Spleen (tissue), 11 donors: ENCODE results near the gene ALDH1L1. TPM values are rescaled to one million over a fixed set of nuclear protein-coding genes. Genes with fewer than 3 reads are reported as not detected.

Source experiments
- DNase-seq: peaks from one replicate; pipeline ENCODE4 v3.0.0-alpha.2; 2020
- H3K27ac ChIP-seq, 8 donors: fragments of 200-600 bp; sonication (generic) in 7 of 8; 1 replicate in 4 of 8; 2 replicates in 4 of 8; pipeline versions ENCODE4 v1.5.0 to v1.8.0; 2016 to 2021; ENCODE audit warnings: inconsistent platforms in 4 of 8, mild to moderate bottlenecking in 4 of 8, moderate library complexity in 1 of 8
- H3K27me3 ChIP-seq, 7 donors: fragments of 200-600 bp; sonication (generic) in 6 of 7; replicated peaks in 1 of 7; 1 replicate in 4 of 7; 2 replicates in 3 of 7; pipeline versions ENCODE4 v1.5.0 to v1.8.0; 2016 to 2021; ENCODE audit warnings: inconsistent platforms in 3 of 7, mild to moderate bottlenecking in 1 of 7
- H3K36me3 ChIP-seq, 6 donors: fragments of 200-600 bp; sonication (generic) in 5 of 6; 1 replicate in 4 of 6; 2 replicates in 2 of 6; pipeline versions ENCODE4 v1.5.0 to v1.8.0; 2016 to 2021; ENCODE audit warnings: inconsistent platforms in 2 of 6
- H3K4me1 ChIP-seq, 6 donors: fragments of 200-600 bp; sonication (generic) in 5 of 6; 1 replicate in 3 of 6; 2 replicates in 3 of 6; pipeline versions ENCODE4 v1.5.0 to v1.8.0; 2016 to 2021; ENCODE audit warnings: inconsistent platforms in 3 of 6
- H3K4me3 ChIP-seq, 8 donors: fragments of 200-600 bp; sonication (generic) in 7 of 8; 1 replicate in 4 of 8; 2 replicates in 4 of 8; pipeline versions ENCODE4 v1.5.0 to v1.8.0; 2016 to 2021; ENCODE audit warnings: inconsistent platforms in 4 of 8, mild to moderate bottlenecking in 4 of 8, moderate library complexity in 2 of 8
- H3K9me3 ChIP-seq, 8 donors: fragments of 200-600 bp; sonication (generic) in 7 of 8; 1 replicate in 4 of 8; 2 replicates in 4 of 8; pipeline versions ENCODE4 v1.5.0 to v1.8.0; 2016 to 2021; ENCODE audit warnings: inconsistent platforms in 4 of 8
- POLR2A ChIP-seq, 3 donors: fragments of 450-650 bp; IDR thresholded peaks; one replicate each; pipeline ENCODE4 v1.5.1; 2017; ENCODE audit warnings: antibody characterized with exemption in 3 of 3, mild to moderate bottlenecking in 1 of 3
- POLR2AphosphoS5 ChIP-seq, 3 donors: sonication (generic); formaldehyde crosslinking; IDR thresholded peaks; one replicate each; pipeline ENCODE4 v1.5.1; 2017; ENCODE audit warnings: antibody characterized with exemption in 3 of 3
- WGBS, 5 donors: extraction: QIAGEN DNeasy Blood & Tissue Kit in 3 of 5; methylation state at CpG; one replicate each; pipeline versions ENCODE4 v1.1.5 to v1.1.7; 2013 to 2018; 5-methylcytosine and 5-hydroxymethylcytosine counted together
- intact Hi-C: fragments of 100-400 bp; cut with DNase I; formaldehyde crosslinking; loops from one replicate; pipeline ENCODE4 v1.15.0; 2023; ENCODE audit warnings: low total_unique reads
- polyA plus RNA-seq, 3 donors: library from polyadenylated mRNA; stranded (reverse); fragments of 200-250 nt; gene quantifications; one replicate each; pipeline ENCODE4 v1.2.1, GENCODE V29; 2013
- total RNA-seq, 7 donors: library from RNA; depleted of rRNA in 3 of 7; stranded (reverse); fragments of >200 nt in 3 of 7; fragmentation: NEBNext Ultra II Directional in 4 of 7; extraction: Animal tissue kit (Norgen Biotek cat#: 25700) in 4 of 7; gene quantifications; one replicate each; pipeline versions ENCODE4 v1.1.0 to v1.2.1, GENCODE V29; 2016 to 2021
- TF ChIP-seq, protein P1 (sequence below), 11 experiments: fragments of 200-600 bp in 7 of 11; fragments of 450-650 bp in 4 of 11; sonication (generic) in 4 of 11; IDR thresholded peaks in 8 of 11; conservative IDR thresholded peaks in 3 of 11; 1 replicate in 7 of 11; 2 replicates in 4 of 11; pipeline versions ENCODE4 v1.4.0 to v1.8.0; 2016 to 2021; ENCODE audit warnings: antibody characterized with exemption in 11 of 11, inconsistent platforms in 4 of 11, mild to moderate bottlenecking in 1 of 11
- donor health status: healthy with polysubstance abuse.
- donor health status: DM: no; HTN: no; CAD: no; lungs with moderate emphysema.
- donor health status: DM: no; HTN: no; CAD: no.
- donor health status: Bipolar disorder and iron deficiency.
- donor health status: healthy.
- donor health status: DM: no; HTN: no; CAD: no.
- donor health status: DM: yes; HTN: yes; CAD: no.

Gene ALDH1L1
- total and polyA plus RNA-seq, 10 donors, result 0.09 to 1.3 (median 0.29) TPM; not detected in 3

DNA sequence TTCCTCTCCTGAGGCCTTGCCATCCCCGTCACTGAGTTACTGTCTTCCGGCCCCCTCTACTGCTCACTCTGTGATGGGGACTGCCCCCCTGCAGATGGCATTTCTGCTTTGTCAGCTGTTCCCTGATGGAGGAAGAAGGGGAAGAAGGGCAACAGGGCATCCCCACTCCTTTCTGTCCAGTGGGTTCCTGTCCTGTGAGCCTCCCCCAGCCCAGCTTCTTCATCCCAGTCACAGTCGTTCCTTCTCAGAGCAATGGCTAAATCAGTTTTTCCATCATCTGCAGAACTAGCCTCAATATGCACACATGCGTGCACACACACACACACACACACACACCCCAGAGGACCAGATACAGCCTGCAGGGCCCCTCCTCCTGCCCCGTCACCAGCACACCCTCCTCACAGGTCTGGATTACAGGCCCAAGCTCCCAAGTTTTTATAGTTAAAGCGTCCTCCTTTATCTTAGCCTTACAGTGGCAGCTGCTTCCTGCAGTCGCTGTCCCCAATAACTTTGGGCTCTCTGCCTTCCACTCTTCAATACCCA, 21.4 kb downstream of the ALDH1L1 start:
- TF ChIP-seq, protein P1, sequence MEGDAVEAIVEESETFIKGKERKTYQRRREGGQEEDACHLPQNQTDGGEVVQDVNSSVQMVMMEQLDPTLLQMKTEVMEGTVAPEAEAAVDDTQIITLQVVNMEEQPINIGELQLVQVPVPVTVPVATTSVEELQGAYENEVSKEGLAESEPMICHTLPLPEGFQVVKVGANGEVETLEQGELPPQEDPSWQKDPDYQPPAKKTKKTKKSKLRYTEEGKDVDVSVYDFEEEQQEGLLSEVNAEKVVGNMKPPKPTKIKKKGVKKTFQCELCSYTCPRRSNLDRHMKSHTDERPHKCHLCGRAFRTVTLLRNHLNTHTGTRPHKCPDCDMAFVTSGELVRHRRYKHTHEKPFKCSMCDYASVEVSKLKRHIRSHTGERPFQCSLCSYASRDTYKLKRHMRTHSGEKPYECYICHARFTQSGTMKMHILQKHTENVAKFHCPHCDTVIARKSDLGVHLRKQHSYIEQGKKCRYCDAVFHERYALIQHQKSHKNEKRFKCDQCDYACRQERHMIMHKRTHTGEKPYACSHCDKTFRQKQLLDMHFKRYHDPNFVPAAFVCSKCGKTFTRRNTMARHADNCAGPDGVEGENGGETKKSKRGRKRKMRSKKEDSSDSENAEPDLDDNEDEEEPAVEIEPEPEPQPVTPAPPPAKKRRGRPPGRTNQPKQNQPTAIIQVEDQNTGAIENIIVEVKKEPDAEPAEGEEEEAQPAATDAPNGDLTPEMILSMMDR (IDR thresholded peaks at IDR 0.05 in 8 of 11, conservative IDR thresholded peaks at IDR 0.05 in 3 of 11), result no peak
- TF ChIP-seq POLR2A (IDR thresholded peaks at IDR 0.05), result no peak
- TF ChIP-seq POLR2AphosphoS5 (IDR thresholded peaks at IDR 0.05), result no peak
- 61 to 85% (median 72%) methylated on average over 7 of the region's 7 CpGs for WGBS, 5 donors
- no peak for DNase-seq
- H3K36me3 ChIP-seq, result no peaks in the 10 kb centered on the region
- H3K4me3 ChIP-seq, result no peak overlapping the region
- no peaks in the 10 kb centered on the region for H3K4me1 ChIP-seq
- intact Hi-C loops, result no loop called here
- H3K27me3 ChIP-seq, result peaks cover 0 to 3% (median 0%) of the 10 kb centered on the region in 7 donors
- no peak overlapping the region for H3K27ac ChIP-seq
- H3K9me3 ChIP-seq, result peaks cover 0 to 3% (median 0%) of the 10 kb centered on the region in 8 donors

DNA sequence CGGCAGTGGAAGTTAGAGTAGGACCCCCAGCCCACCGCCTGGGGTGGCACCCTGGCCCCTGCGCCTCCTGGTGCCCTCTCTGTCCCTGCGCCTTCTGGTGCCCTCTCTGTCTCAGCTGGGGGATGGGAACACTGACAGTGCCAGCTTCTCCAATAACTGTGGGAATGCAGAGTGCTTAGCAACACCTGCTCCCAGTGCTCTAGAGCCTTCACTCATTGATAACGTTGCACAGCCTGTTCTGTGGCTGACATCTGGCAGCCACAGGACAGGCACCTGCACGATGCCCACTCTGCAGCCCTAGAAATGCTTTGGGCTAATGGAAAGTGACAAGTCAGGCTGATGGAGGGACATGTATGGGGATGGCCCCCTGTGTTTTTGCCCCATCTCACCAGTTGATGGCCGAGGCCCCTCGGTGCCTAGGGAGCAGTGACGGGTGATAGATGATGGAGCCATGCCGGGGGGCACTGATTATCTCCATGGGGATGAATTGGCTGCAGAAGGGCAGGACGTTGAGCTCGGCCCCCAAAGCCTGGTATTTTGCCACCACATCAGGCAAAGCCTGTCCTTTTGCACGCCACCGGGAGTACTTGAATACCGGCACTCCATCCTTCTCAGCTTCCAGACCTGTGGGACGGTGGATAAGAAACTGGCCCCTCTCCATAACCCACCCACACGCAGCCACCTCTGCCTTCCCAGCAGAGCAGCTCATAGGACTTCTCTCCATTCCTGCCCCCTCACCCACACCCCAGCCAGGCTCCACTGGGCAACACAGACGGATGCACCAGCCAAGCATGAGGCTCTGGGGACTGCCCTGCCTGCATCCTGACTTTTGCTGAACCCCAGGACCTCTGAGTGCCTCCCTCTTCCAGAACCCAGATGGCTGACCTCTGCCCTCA, 22.1 kb downstream of the ALDH1L1 start:
- H3K36me3 ChIP-seq, result no peaks in the 10 kb centered on the region
- no peak overlapping the region for H3K4me3 ChIP-seq
- H3K27ac ChIP-seq, result no peak overlapping the region
- WGBS, 5 donors, result 82 to 90% (median 86%) methylated on average over 18 of the region's 18 CpGs
- peaks cover 0 to 3% (median 0%) of the 10 kb centered on the region in 7 donors for H3K27me3 ChIP-seq
- peak; percentile 51 for DNase-seq
- intact Hi-C loops, result no loop called here
- H3K4me1 ChIP-seq, result no peaks in the 10 kb centered on the region
- H3K9me3 ChIP-seq, result peaks cover 0 to 3% (median 0%) of the 10 kb centered on the region in 8 donors
- TF ChIP-seq POLR2A (IDR thresholded peaks at IDR 0.05) (no peak), POLR2AphosphoS5 (IDR thresholded peaks at IDR 0.05) (no peak)
- TF ChIP-seq, protein P1 (IDR thresholded peaks at IDR 0.05 in 8 of 11, conservative IDR thresholded peaks at IDR 0.05 in 3 of 11), result no peak

DNA sequence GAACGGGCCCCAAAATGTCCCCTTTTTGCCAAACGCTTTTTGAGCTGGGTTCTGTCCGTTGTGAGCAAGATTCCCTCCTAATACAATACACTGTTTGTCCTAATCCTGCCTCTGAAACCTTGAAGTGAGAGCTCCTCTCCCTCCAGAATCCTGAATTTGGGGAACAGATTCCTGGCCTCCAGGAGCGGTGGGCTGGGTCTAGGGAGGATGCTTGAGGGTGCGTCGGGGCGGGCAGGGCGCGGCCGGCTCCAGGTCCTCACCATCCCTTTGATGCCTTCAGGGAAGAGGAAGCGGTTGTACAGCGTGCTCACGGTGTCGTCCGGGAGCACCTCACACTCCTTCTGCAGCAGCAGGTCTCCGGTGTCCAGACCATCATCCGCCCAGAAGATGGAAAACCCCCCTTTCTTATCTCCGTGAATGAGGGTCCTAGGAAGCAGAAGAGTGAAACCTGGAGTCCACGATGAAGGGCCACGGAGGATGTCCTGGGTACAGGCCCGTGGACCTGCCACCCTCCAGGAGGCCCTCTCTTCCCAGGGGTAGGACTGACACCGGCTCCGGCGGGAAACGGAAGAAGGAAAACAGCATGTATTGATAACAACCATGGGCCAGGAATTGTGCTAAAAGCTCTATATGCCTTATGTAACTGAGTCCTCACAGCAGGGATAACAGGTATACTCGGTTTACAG, 23.2 kb downstream of the ALDH1L1 start:
- no peaks in the 10 kb centered on the region for H3K36me3 ChIP-seq
- no peak overlapping the region for H3K4me3 ChIP-seq
- WGBS, 5 donors, result 94 to 95% (median 94%) methylated on average over 26 of the region's 26 CpGs
- no peaks in the 10 kb centered on the region for H3K4me1 ChIP-seq
- peaks cover 0 to 6% (median 0%) of the 10 kb centered on the region in 7 donors for H3K27me3 ChIP-seq
- TF ChIP-seq, protein P1 (IDR thresholded peaks at IDR 0.05 in 8 of 11, conservative IDR thresholded peaks at IDR 0.05 in 3 of 11), result no peak
- TF ChIP-seq POLR2A (IDR thresholded peaks at IDR 0.05) (no peak), POLR2AphosphoS5 (IDR thresholded peaks at IDR 0.05) (no peak)
- H3K9me3 ChIP-seq, result peaks cover 0 to 3% (median 0%) of the 10 kb centered on the region in 8 donors
- intact Hi-C loops, result no loop called here
- H3K27ac ChIP-seq, result no peak overlapping the region
- DNase-seq, result peak; percentile 43
